ENCODE measurements around the gene PNMA6F.
"Not testable (repeated sequence)": the region's sequence is repeated elsewhere in the genome, so short reads cannot be mapped to it uniquely, and the experiment has no call there.

PNMA6F gene

DNA sequence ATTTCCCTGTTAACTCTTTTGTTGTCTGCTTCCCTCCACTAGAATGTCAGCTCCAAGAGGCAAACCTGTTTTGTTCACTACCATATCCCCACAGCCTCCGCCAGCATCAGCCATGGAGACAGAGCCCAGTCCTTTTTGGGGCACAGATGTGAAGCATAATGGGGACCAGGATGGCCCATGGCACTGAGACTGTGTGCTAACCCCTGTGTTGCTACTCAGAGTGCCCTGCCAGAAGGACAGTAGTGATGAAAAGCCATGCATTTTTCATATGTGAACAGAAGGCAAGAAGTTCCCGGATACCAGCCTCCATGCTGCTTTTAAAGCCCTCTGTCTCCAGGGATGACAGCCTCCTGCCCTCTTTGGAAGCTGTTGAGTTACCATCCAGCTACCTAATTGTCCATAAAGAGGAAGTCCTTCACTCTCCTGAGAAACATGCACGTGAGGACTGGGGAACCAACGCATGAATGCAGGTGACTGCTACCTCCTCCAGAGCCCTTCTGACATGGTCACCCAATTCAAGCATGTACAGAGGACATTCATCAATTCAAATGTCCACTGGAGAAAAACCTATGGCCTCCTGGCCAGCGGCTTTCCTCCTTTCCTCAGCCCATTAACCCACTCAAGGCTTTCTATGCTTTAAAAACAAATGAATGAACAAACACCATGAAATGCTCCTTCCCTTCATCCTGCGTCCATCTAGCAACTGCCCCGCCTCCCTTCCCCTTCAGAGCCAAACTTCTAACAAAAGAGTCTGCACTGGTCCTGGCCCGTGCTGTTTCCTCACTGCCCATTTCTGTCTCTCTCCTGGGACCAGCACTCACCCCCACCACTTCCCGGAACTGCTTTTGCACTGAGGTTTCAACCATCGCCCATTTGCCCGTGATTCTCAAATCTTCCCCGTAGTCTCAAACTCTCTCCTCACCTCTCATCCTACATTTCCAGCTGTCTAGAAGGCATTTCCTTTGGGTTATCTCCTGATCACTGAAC, 18.0 kb downstream of the PNMA6F start:
- DNase-seq (ENCODE audit: low read depth in 2 of 3, low spot score in 1 of 3): no peak

GRCh38 chrX:153302796-153303195, 18.8 kb downstream of the PNMA6F start:
- DNase-seq (ENCODE audit: low read depth in 2 of 3, low spot score in 1 of 3): no peak

- no peak for DNase-seq (ENCODE audit: low read depth in 2 of 3, low spot score in 1 of 3)
These were observed 19.8 kb downstream of the PNMA6F start for GRCh38 chrX:153301746-153302145.

DNA sequence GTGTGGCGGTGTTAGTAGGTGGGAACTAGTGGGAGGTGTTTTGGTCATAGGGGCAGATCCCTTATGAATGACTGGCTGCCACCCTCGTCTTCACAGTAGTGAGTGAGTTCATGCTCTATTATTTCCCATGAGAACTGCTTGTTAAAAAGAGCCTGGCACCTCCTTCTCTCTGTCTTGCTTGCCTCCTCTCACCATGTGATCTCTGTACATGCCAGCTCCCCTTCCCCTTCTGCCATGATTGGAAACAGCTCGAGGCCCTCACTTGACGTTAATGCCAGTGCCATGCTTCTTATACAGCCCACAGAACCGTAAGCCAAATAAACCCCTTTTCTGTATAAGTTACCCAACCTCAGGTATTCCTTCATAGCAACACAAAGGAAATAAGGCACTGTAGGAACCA, 21.7 kb downstream of the PNMA6F start:
- DNase-seq (ENCODE audit: low read depth in 2 of 3, low spot score in 1 of 3): no peak

DNA sequence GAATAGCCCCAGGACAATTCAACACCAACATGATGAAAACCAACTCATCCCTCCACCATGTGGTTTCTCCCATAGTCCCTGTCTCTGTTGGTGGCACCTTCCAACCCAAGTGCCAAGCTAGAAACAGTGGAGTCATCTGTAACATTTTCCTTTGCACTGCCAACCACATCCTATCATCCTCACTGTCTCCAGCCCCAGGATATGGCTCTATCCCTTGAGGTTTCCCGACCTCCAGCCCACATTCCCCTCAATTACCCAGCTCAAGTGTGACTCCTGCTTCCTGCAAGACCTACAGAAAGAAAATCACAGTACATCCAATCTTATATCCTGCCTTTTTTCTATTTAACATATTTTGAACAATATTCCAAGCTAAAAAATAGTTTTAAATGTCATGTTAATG, 24.2 kb downstream of the PNMA6F start:
- DNase-seq (ENCODE audit: low read depth in 2 of 3, low spot score in 1 of 3): no peak

DNA sequence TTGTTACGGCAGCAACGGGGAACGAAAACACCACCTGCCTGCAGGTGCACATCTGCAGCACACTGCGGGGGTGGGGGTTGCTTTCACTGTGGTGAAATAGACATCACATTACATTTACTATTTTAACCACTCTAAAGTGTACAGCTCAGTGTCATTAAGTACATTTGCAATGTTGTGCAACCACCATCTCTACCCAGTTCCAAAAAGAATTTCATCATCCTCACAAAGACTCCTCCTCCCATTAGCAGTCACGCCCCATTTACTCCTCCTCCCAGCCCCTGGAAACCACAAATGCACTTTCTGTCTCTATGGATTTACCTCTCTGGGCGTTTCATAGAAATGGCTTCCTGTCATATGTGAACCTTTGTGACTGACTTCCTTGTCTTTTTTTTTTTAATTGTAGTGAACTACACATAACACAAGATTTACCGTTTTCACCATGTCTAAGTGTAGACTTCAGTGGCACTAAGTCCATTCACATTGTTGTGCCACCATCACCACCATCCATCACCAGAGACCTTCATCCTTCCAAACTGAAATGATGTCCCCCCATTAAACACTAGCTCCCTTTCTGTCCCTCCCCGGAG, 28.0 kb downstream of the PNMA6F start:
- DNase-seq (ENCODE audit: low read depth in 2 of 3, low spot score in 1 of 3): not testable (repeated sequence)

GRCh38 chrX:153288807-153289206, 32.8 kb downstream of the PNMA6F start:
- DNase-seq (ENCODE audit: low read depth in 2 of 3, low spot score in 1 of 3): not testable (repeated sequence)

- not testable (repeated sequence) for DNase-seq (ENCODE audit: low read depth in 2 of 3, low spot score in 1 of 3)
These were observed 35.9 kb downstream of the PNMA6F start for GRCh38 chrX:153285678-153286077.

GRCh38 chrX:153283982-153284381, 37.6 kb downstream of the PNMA6F start:
- DNase-seq (ENCODE audit: low read depth in 2 of 3, low spot score in 1 of 3): not testable (repeated sequence)

GRCh38 chrX:153281784-153282183, 39.8 kb downstream of the PNMA6F start:
- not testable (repeated sequence) for DNase-seq (ENCODE audit: low read depth in 2 of 3, low spot score in 1 of 3)

GRCh38 chrX:153279304-153279703, 42.3 kb downstream of the PNMA6F start:
- DNase-seq (ENCODE audit: low read depth in 2 of 3, low spot score in 1 of 3): not testable (repeated sequence)

DNA sequence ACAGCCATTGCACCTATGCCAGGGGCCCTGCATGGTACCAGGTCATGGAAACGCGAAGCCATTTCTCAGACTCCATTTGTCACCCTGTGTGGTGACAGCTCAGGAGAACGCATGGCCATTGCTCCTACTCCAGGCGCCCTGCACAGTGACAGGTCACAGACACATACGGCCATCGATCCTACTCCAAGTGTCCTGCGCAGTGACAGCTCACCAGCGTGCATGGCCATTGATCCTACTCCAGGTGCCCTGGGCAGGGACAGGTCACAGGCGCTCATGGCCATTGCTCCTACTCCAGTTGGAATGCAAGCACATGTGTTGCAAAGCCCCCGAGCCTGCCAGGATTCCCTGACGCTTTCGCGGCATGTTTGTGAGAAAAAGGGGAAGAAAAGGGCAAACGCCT, 45.5 kb downstream of the PNMA6F start:
- DNase-seq (ENCODE audit: low read depth in 2 of 3, low spot score in 1 of 3): not testable (repeated sequence)

DNA sequence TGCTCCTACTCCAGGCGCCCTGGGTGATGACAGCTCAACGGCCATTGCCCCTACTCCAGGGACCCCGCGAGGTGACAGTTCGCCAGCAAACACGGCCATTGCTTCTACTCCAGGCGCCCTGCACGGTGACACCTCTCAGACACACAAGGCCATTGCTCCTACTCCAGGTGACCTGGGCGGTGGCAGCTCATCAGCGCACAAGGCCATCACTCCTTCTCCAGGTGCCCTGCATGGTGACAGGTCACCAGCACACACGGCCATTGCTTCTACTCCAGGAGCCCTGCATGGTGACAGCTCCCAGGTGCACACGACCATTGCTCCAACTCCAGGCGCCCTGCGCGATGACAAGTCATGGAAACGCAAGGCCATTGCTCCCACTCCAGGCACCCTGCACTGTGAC, 46.1 kb downstream of the PNMA6F start:
- not testable (repeated sequence) for DNase-seq (ENCODE audit: low read depth in 2 of 3, low spot score in 1 of 3)

- DNase-seq (ENCODE audit: low read depth in 2 of 3, low spot score in 1 of 3): not testable (repeated sequence)
These were observed 49.0 kb downstream of the PNMA6F start for GRCh38 chrX:153272584-153272983.

DNA sequence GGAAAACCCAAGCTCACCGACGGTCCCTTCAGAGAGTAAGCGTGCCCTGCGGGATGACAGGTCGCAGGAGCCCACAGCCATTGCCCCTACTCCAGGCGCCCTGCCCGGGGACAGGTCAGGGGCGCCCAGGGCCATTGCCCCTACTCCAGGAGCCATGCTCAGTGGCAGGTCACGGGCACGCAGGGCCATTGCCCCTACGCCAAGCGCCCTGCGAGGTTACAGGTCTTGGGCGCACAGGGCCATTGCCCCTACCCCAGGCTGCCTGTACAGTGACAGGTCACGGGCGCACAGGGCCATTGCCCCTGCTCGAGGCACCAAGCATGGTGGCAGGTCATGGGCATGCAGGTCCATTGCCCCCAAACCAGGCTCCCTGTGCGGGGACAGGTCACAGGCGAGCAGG, 49.5 kb downstream of the PNMA6F start:
- DNase-seq (ENCODE audit: low read depth in 2 of 3, low spot score in 1 of 3): not testable (repeated sequence)

All from stimulated activated CD4-positive, alpha-beta T cell treated with anti-CD3 and anti-CD28 coated beads, Interleukin-12 subunit alpha, Interleukin-12 subunit beta, amount 100 ng/mL, for 48 hours (primary cell).